HUES48 (cell line): ENCODE measurements around the gene CRYL1.

Experiments
- H3K27ac ChIP-seq: one replicate; pipeline ENCODE4 v1.7.0; 2013; ENCODE audit warnings: low read depth, low read length, inconsistent platforms
- H3K27me3 ChIP-seq: 2 replicates; pipeline ENCODE4 v1.6.1; 2013; ENCODE audit warnings: mild to moderate bottlenecking, low read length; ENCODE audit not compliant: control insufficient read depth, insufficient read depth
- H3K36me3 ChIP-seq: 2 replicates; pipeline ENCODE4 v1.6.1; 2013; ENCODE audit warnings: low read length; ENCODE audit not compliant: control insufficient read depth, insufficient read depth
- H3K4me1 ChIP-seq: 2 replicates; pipeline ENCODE4 v1.6.1; 2013; ENCODE audit warnings: mild to moderate bottlenecking, low read length; ENCODE audit not compliant: control insufficient read depth, insufficient read depth
- H3K4me3 ChIP-seq: 2 replicates; pipeline ENCODE4 v1.5.1; 2013; ENCODE audit warnings: mild to moderate bottlenecking, low read depth, low read length
- H3K9ac ChIP-seq: 2 replicates; pipeline ENCODE4 v1.6.1; 2013; ENCODE audit warnings: mild to moderate bottlenecking, low read depth, low read length, moderate library complexity
- H3K9me3 ChIP-seq: 2 replicates; pipeline ENCODE4 v1.6.1; 2013; ENCODE audit warnings: low read length; ENCODE audit not compliant: control insufficient read depth, insufficient read depth

CRYL1 gene

DNA sequence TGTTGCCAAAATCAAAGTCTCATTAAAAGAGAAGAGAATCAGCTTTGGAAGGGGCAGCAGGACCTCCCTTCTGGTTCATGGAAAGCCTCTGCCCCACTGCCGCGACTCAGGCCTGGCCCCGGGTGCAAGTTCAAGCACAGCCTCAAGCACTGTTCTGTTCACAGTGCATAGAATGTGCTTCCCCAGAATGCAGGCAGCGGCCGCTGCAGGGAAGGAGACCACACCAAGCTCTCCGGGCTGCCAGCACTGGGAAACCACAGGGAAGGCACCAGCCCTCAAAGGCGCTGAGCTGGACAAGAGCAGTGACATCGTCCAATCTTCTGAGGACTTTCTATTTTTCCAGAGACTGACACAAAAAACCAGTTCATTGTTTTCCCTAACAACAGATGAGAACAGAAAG lies 55.5 kb downstream of the CRYL1 start:
- Histone ChIP-seq H3K36me3 (no peaks in the 10 kb centered on the region), H3K27ac (no peak overlapping the region), H3K4me3 (no peak overlapping the region), H3K27me3 (no peaks in the 10 kb centered on the region), H3K9me3 (no peaks in the 10 kb centered on the region), H3K9ac (no peak overlapping the region), H3K4me1 (no peaks in the 10 kb centered on the region)

DNA sequence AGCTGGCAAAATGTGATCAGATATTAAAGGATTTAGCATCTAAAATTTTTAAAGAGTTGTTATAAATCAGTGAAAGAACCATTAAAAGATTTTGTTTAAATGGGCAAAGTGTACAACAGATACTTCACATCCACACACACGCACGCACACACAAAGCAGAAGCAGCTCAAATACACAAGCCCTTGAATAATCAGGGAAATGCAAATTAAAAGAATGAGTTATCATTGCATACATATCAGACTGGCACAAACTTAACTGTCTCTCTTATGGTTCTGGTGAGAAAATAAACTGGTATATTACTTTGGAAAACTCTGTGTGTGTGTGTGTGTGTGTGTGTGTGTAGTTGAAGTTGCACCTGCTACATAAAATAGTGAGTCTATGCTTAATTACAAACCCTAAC lies 59.3 kb downstream of the CRYL1 start:
- Histone ChIP-seq H3K4me3 (no peak overlapping the region), H3K9me3 (no peaks in the 10 kb centered on the region), H3K27me3 (no peaks in the 10 kb centered on the region), H3K9ac (no peak overlapping the region), H3K4me1 (peaks cover 10% of the 10 kb centered on the region), H3K27ac (no peak overlapping the region), H3K36me3 (no peaks in the 10 kb centered on the region)

DNA sequence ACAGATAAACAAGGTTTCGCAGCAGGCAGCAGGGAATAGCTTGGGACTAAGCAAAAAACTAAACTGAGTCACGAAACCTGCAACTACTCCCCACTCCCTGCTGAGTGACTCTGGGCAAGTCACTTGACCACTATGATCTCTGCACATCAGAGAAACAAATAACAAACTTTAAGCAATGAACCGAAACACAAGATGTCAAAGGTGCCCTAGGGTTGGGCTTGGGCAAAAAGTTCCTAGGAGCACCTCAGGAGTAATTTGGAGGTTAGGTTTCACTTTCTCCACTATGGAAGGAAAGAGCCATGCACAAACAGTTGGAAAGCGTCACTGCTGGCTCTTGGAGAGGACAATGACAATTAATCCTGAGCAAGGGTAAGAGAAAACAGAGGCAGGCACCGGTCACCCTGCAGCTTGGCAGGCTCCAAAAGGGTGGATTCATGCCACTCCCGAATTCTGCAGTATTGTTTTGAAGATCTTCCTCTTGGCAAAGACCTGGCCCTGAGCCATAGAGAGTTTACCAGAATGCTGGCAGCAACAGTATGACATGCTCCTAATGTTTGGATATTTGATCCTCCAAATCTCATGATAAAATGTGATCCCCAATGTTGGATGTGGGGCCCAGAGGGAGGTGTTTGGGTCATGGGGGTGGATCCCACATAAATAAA lies 60.3 kb downstream of the CRYL1 start:
- no peaks in the 10 kb centered on the region for H3K27me3 ChIP-seq
- no peaks in the 10 kb centered on the region for H3K36me3 ChIP-seq
- H3K27ac ChIP-seq: no peak overlapping the region
- peaks cover 10% of the 10 kb centered on the region for H3K4me1 ChIP-seq
- H3K9ac ChIP-seq: no peak overlapping the region
- H3K9me3 ChIP-seq: no peaks in the 10 kb centered on the region
- no peak overlapping the region for H3K4me3 ChIP-seq

DNA sequence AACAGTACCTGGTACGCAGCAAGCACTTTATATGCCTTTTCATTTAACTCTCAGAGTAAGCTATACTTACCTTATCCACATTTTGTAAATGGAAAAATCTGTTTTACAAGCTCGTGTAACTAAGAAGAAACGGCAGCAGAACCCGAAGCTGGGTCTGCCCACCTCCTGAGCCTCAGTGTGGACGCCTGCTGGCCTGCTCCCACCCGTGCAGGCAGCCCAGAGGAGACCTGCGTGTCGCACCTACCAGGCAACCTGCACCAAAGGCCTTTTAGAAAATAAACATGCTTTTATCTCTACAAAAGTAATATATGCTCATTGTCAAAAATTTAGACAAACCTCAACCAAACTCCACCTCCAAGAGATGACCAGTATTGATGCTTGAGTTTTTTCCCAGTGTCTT lies 62.7 kb downstream of the CRYL1 start:
- Histone ChIP-seq H3K4me1 (peaks cover 10% of the 10 kb centered on the region), H3K27me3 (no peaks in the 10 kb centered on the region), H3K9ac (no peak overlapping the region), H3K9me3 (no peaks in the 10 kb centered on the region; the same call in 1 of the 2 replicates), H3K36me3 (no peaks in the 10 kb centered on the region), H3K4me3 (no peak overlapping the region), H3K27ac (no peak overlapping the region)

DNA sequence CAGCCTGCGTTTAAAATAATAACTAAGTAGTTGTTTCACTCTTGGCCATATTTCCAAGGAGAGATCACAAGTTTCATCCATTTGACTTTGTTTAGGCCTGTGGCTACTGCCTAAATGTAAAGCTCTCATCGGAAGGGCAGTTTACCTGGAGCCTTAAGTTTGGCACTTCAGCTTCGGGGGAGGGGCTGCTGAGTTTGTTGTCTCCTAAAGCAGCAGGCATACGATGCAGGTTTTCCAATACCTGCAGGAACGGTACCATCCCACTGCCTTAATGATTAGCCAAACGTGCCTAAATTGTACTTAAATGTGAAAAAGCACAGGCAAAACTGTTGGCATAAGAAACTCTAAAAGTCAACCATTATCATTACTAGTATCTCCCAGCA lies 63.1 kb downstream of the CRYL1 start:
- Histone ChIP-seq H3K9ac (no peak overlapping the region), H3K4me1 (peaks cover 10% of the 10 kb centered on the region), H3K27me3 (no peaks in the 10 kb centered on the region), H3K9me3 (no peaks in the 10 kb centered on the region; the same call in 1 of the 2 replicates), H3K4me3 (no peak overlapping the region), H3K27ac (no peak overlapping the region), H3K36me3 (no peaks in the 10 kb centered on the region)

DNA sequence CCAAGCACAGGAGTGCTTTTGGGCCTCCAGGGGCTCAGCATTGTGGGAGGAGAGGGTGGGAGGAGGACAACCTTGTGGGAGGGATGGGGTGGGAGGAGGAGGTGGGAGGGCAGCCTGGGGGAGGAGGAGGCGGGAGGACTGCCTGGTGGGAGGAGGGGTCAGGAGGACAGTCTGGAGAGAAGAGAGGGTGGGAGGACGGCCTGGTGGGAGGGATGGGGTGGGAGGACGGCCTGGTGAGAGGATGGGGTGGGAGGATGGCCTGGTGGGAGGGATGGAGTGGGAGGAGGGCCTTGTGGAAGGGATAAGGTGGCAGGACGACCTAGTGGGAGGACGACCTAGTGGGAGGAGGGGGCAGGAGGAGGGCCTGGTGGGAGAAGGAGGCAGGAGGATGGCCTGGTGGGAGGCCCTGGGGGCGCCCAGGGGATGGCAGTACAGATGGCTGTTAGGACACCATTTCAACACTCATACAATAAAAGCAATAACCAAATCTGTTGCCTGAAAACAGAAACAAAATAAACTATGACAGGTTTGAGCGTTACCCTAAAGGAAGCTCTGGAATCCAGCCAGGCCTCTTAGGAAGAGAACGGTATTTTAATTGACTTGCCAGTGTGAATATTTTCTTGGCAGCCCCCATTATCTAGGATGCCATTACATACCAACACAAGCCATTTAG lies 63.7 kb downstream of the CRYL1 start:
- Histone ChIP-seq H3K27me3 (no peaks in the 10 kb centered on the region), H3K9me3 (no peaks in the 10 kb centered on the region; the same call in 1 of the 2 replicates), H3K4me3 (no peak overlapping the region), H3K9ac (no peak overlapping the region), H3K27ac (no peak overlapping the region), H3K4me1 (peaks cover 10% of the 10 kb centered on the region), H3K36me3 (no peaks in the 10 kb centered on the region)

DNA sequence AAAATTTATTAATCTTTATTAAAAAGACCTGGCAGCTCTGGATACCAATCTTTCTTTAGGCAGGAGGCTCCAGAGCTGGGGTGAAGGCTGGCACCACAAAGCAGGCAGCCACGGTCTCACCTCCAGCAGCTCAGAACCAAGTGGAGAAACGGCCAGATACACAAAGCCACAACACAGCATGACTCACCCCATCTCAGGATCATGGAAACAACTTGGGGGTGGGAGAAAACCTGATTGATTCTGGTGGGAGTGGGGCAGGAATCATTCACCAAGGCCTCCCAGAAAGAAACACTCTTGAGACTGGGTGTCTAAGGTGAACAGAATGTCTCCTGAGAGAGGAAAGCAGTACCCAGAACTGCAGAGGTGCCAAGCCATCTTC lies 64.2 kb downstream of the CRYL1 start:
- Histone ChIP-seq H3K9me3 (no peaks in the 10 kb centered on the region; the same call in 1 of the 2 replicates), H3K9ac (no peak overlapping the region), H3K27ac (no peak overlapping the region), H3K36me3 (no peaks in the 10 kb centered on the region), H3K4me1 (peaks cover 10% of the 10 kb centered on the region), H3K27me3 (no peaks in the 10 kb centered on the region), H3K4me3 (no peak overlapping the region)

DNA sequence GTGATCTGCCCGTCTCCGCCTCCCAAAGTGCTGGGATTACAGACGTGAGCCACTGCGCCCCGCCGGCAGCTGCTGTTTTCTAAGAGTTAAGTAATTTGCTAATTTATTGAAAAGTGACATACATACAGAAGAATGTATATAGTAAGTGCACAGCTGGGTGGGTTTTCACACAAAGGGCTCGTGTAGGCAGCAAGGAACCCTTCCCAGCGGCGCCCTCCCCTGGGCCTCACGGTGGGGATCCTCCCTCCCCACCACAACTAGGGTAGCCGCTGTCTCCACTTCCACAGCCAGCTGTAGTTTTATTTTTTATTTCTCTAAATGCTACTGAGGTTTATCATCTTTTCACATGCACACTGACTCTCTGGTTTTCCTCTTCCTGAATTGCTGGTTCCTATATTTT lies 64.9 kb downstream of the CRYL1 start:
- Histone ChIP-seq H3K27me3 (no peaks in the 10 kb centered on the region), H3K9ac (no peak overlapping the region), H3K36me3 (no peaks in the 10 kb centered on the region), H3K4me3 (no peak overlapping the region), H3K27ac (no peak overlapping the region), H3K4me1 (peaks cover 10% of the 10 kb centered on the region), H3K9me3 (no peaks in the 10 kb centered on the region; the same call in 1 of the 2 replicates)

DNA sequence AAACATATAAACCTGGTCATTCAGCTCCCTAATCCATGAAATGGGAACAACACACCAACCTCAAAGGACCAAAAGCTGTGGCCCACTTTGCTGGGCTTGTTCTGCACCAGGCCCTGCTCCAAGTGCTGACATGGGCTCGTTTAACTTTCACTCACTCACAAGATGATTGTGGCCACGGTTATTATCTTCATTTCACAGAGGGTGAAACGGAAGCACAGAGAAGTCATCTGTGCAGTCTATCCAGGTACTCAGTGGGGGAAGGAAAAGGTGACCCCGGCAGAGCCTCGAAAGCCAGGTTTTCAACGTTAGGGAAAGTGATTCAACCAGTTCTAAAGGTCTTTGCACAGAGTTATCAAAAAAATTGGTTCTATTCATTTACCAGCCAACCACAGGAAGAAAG lies 68.0 kb downstream of the CRYL1 start:
- H3K27me3 ChIP-seq: no peaks in the 10 kb centered on the region
- no peaks in the 10 kb centered on the region; the same call in 1 of the 2 replicates for H3K9me3 ChIP-seq
- no peak overlapping the region for H3K27ac ChIP-seq

DNA sequence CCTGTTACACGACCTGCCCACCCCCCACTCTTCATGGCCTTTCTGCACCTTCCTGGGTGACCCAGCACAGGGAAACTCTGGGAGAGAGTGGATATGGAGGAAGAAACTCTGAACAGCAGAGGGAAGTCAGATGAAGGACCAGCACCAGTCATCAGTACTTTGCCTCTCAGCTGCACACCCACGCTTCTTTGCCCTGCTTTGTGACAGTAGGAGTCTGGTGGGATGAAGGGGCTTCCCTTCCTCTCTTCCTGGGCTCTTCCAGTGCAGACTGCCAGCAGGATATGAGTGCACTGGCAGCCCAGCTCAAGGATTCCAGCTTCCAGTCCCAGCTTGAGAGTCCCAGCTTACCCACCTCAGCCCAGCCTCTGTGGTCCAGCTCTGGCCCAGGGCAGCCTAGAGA lies 68.9 kb downstream of the CRYL1 start:
- Histone ChIP-seq H3K4me3 (no peak overlapping the region), H3K9me3 (no peaks in the 10 kb centered on the region; the same call in 1 of the 2 replicates), H3K27ac (no peak overlapping the region), H3K4me1 (no peaks in the 10 kb centered on the region), H3K9ac (no peak overlapping the region), H3K36me3 (no peaks in the 10 kb centered on the region), H3K27me3 (no peaks in the 10 kb centered on the region)

More for the DNA sequence above, 68.0 kb downstream of the CRYL1 start:
- Histone ChIP-seq H3K4me3 (no peak overlapping the region), H3K9ac (no peak overlapping the region), H3K36me3 (no peaks in the 10 kb centered on the region), H3K4me1 (peaks cover 5% of the 10 kb centered on the region)

DNA sequence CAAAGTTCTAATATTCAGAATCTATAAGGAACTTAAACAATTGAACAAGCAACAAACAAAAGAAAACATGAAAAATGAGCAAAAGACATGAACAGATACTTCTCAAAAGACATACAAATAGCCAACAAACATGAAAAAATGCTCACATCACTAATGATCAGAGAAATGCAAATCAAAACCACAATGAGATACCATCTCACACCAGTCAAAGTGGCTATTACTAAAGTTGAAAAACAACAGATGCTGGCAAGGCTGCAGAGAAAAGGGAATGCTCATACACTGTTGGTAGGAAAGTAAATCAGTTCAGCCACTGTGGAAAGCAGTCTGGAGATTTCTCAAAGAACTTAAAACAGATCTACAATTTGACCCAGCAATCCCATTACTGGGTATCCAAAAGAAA lies 74.3 kb downstream of the CRYL1 start:
- H3K27ac ChIP-seq: no peak overlapping the region
- H3K9ac ChIP-seq: no peak overlapping the region
- H3K4me1 ChIP-seq: no peaks in the 10 kb centered on the region
- H3K36me3 ChIP-seq: no peaks in the 10 kb centered on the region
- no peak overlapping the region for H3K4me3 ChIP-seq
- no peaks in the 10 kb centered on the region for H3K27me3 ChIP-seq
- peaks cover 6% of the 10 kb centered on the region; the same call in 1 of the 2 replicates for H3K9me3 ChIP-seq
